SK-N-SH treated with all-trans-retinoic acid at 6 μM for 48 hours (cell line): ENCODE results near the gene NME7.

Source experiments
- TOX ChIP-seq: fragments of 250-450 bp; sonication (Bioruptor Pico); IDR thresholded peaks from 2 replicates; pipeline ENCODE4 v1.8.0; 2021; ENCODE audit warnings: mild to moderate bottlenecking, moderate library complexity, borderline replicate concordance
- ZFP30 ChIP-seq: fragments of 450-650 bp; formaldehyde crosslinking; IDR thresholded peaks from 2 replicates; pipeline ENCODE4 v1.5.0; 2022; ENCODE audit warnings: mild to moderate bottlenecking, moderate library complexity
- TF ChIP-seq, protein P1 (sequence below): fragments of 250-450 bp; sonication (Bioruptor Pico); IDR thresholded peaks from 2 replicates; pipeline ENCODE4 v1.5.1; 2020; ENCODE audit warnings: low read depth, mild to moderate bottlenecking, moderate library complexity
- TF ChIP-seq, protein P2 (sequence below): fragments of 250-450 bp; sonication (Bioruptor Pico); IDR thresholded peaks from 2 replicates; pipeline ENCODE4 v1.5.1; 2021; ENCODE audit warnings: mild to moderate bottlenecking, moderate library complexity

- peak; percentile 55; the same call in 1 of the 2 replicates for TF ChIP-seq TOX (CRISPR knock-in tag)
- TF ChIP-seq, protein P1, sequence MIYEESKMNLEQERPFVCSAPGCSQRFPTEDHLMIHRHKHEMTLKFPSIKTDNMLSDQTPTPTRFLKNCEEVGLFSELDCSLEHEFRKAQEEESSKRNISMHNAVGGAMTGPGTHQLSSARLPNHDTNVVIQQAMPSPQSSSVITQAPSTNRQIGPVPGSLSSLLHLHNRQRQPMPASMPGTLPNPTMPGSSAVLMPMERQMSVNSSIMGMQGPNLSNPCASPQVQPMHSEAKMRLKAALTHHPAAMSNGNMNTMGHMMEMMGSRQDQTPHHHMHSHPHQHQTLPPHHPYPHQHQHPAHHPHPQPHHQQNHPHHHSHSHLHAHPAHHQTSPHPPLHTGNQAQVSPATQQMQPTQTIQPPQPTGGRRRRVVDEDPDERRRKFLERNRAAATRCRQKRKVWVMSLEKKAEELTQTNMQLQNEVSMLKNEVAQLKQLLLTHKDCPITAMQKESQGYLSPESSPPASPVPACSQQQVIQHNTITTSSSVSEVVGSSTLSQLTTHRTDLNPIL, result no peak
- TF ChIP-seq ZFP30, result no peak
- TF ChIP-seq, protein P2, sequence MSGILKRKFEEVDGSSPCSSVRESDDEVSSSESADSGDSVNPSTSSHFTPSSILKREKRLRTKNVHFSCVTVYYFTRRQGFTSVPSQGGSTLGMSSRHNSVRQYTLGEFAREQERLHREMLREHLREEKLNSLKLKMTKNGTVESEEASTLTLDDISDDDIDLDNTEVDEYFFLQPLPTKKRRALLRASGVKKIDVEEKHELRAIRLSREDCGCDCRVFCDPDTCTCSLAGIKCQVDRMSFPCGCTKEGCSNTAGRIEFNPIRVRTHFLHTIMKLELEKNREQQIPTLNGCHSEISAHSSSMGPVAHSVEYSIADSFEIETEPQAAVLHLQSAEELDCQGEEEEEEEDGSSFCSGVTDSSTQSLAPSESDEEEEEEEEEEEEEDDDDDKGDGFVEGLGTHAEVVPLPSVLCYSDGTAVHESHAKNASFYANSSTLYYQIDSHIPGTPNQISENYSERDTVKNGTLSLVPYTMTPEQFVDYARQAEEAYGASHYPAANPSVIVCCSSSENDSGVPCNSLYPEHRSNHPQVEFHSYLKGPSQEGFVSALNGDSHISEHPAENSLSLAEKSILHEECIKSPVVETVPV, result no peak
Observed at GRCh38 chr1:169312084-169312954, 55.3 kb downstream of the NME7 start.
